ENCODE data around the gene TBRG4.
"Not testable (repeated sequence)": the region's sequence is repeated elsewhere in the genome, so short reads cannot be mapped to it uniquely, and the experiment has no call there.

The TBRG4 gene

GRCh38 chr7:45157286-45157652, 45.8 kb upstream of the TBRG4 start:
- DNase-seq (ENCODE audit: extremely low spot score): no peak
- TF ChIP-seq CTCF (IDR thresholded peaks at IDR 0.05; ENCODE audit: control extremely low read depth, extremely low read depth, low read depth, missing control alignments): no peak
- CTCF ChIA-PET: interaction anchor here (1.5 to 6.4 kb wide), 2 partner anchors 21 to 103 kb away, joined by 4 to 64 read pairs; no protein-coding TSS in a partner anchor
- POLR2A ChIA-PET: no interaction called here

GRCh38 chr7:45156516-45157272, 45.2 kb upstream of the TBRG4 start:
- DNase-seq (ENCODE audit: extremely low spot score): no peak
- CTCF ChIA-PET: interaction anchor here (6.4 kb wide), 1 partner anchor 103 kb away, joined by 64 read pairs; no protein-coding TSS in a partner anchor
- TF ChIP-seq CTCF (IDR thresholded peaks at IDR 0.05; ENCODE audit: control extremely low read depth, extremely low read depth, low read depth, missing control alignments): no peak
- POLR2A ChIA-PET: no interaction called here

GRCh38 chr7:45155941-45156340, 44.4 kb upstream of the TBRG4 start:
- ChIA-PET CTCF (interaction anchor here (0.6 to 6.4 kb wide), 5 partner anchors 17 to 104 kb away, joined by 3 to 64 read pairs (median 3); no protein-coding TSS in a partner anchor), POLR2A (no interaction called here)
- no peak for DNase-seq (ENCODE audit: extremely low spot score)
- no peak for TF ChIP-seq CTCF (IDR thresholded peaks at IDR 0.05; ENCODE audit: control extremely low read depth, extremely low read depth, low read depth, missing control alignments)

GRCh38 chr7:45155357-45155900, 43.9 kb upstream of the TBRG4 start:
- no peak for DNase-seq (ENCODE audit: extremely low spot score)
- no peak for TF ChIP-seq CTCF (IDR thresholded peaks at IDR 0.05; ENCODE audit: control extremely low read depth, extremely low read depth, low read depth, missing control alignments)
- CTCF ChIA-PET: interaction anchor here (0.6 to 6.4 kb wide), 5 partner anchors 17 to 104 kb away, joined by 3 to 64 read pairs (median 3); no protein-coding TSS in a partner anchor
- POLR2A ChIA-PET: no interaction called here

- DNase-seq (ENCODE audit: extremely low spot score); POLR2A ChIA-PET: not testable (repeated sequence)
- CTCF ChIA-PET: interaction anchor here (0.7 to 8.0 kb wide), 11 partner anchors 9 to 702 kb away, joined by 3 to 64 read pairs (median 4); no protein-coding TSS in a partner anchor
Observed at GRCh38 chr7:45153861-45154260, 42.4 kb upstream of the TBRG4 start.

GRCh38 chr7:45153233-45153632, 41.7 kb upstream of the TBRG4 start:
- no peak for TF ChIP-seq CTCF (IDR thresholded peaks at IDR 0.05; ENCODE audit: control extremely low read depth, extremely low read depth, low read depth, missing control alignments)
- DNase-seq (ENCODE audit: extremely low spot score): no peak
- ChIA-PET CTCF (interaction anchor here (0.7 to 8.0 kb wide), 8 partner anchors 8 to 708 kb away, joined by 3 to 64 read pairs (median 4); no protein-coding TSS in a partner anchor), POLR2A (no interaction called here)

GRCh38 chr7:45151967-45152366, 40.5 kb upstream of the TBRG4 start:
- ChIA-PET POLR2A (no interaction called here), CTCF (interaction anchor here (1.2 to 8.0 kb wide), 3 partner anchors 16 to 108 kb away, joined by 4 to 64 read pairs (median 45); no protein-coding TSS in a partner anchor)
- TF ChIP-seq CTCF (IDR thresholded peaks at IDR 0.05; ENCODE audit: control extremely low read depth, extremely low read depth, low read depth, missing control alignments): no peak
- DNase-seq (ENCODE audit: extremely low spot score): no peak

All from GM10248 (cell line).